NAMALWA (cell line): ENCODE data around the gene AIP.

ENCODE experiments used
- DNase-seq: peaks from one replicate; pipeline ENCODE4 v3.0.0-alpha.2; 2015; ENCODE audit warnings: low spot score

AIP gene

DNA sequence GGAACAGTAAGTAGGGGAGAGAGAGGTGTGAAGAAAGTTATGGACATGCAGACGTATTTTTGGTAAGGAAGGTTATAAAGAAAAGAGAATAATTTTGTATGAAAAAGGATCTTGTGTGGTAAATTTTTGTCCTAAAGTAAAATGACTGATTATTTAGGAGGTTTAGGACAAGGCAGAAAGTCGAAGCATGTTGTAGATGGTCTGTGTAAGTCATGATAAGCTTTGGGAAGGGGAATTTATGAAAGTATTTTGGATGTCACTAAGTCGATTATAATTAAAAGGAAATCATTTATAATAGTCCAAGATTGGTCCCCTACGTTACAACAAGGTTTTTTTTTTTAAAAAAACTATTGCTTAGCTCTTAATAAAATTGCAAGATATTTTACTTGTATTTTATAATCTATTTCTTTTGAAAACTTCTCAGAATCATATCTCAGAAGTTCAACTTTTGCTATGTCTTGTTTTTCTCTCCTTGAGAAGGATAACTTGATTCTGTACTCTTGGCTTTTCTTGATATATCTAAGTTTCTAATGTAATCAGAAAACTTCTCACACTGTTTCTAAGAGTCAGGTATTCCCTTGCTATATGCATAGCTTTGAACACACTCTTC is 51.3 kb downstream of the AIP start:
- peak; percentile 29 for DNase-seq

GRCh38 chr11:67535561-67535960 is 52.7 kb downstream of the AIP start:
- no peak for DNase-seq

DNA sequence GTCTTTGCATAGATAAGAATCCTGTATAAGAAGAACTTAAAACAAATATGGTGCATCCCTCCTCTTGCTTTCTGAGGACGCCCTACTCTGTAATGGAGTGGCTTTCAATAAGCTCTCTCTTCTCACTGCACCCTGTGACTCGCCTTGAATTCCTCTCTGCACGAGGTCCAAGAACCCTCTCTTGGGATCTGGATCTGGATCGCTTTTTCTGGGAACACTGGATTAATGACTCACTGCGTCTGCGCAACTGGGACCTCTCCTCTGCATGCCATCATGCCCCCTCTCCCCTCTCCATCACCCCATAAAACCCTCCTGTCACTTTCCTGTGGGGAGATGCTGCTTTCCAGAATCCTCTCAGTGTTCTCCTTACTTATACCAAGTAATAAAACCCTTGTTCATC is 55.5 kb downstream of the AIP start:
- no peak for DNase-seq

GRCh38 chr11:67538823-67539505 is 56.1 kb downstream of the AIP start:
- DNase-seq: no peak

DNA sequence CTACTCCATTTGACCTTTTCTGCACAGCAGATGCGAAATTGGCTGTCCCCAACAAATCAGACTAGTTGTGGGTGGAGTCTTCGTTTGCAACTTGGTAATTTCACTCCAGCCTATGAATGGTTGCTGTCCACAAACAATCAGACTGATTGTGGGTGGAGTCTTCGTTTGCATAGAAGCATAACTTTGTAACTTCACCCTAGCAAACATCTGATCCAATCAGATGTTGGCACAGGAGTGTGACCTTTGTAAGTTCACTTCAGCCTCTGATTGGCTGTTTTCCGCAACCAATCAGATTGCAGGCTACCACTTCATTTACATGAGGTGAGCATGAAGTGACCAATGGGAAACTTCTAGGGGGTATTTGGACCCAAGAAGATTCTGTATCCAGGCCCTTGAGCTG is 56.7 kb downstream of the AIP start:
- peak; percentile 47 for DNase-seq
